ENCODE measurements around the gene FABP1. TPM values are rescaled to one million over a fixed set of nuclear protein-coding genes. Genes with fewer than 3 reads are reported as not detected.

The FABP1 gene
- total RNA-seq, 4 donors from 2014 or later, result 3.0 TPM; not detected in 3

- Histone ChIP-seq H3K27ac (replicated peaks in 1 of 4) (no peak overlapping the region), H3K4me1 (peaks cover 0 to 24% (median 9%) of the 10 kb centered on the region in 4 donors), H3K27me3 (no peaks in the 10 kb centered on the region), H3K9me3 (no peaks in the 10 kb centered on the region), H3K36me3 (peaks cover 0 to 14% (median 0%) of the 10 kb centered on the region in 4 donors), H3K4me3 (no peak overlapping the region)
- TF ChIP-seq EP300 (IDR thresholded peaks at IDR 0.05) (no peak), POLR2AphosphoS5 (IDR thresholded peaks at IDR 0.05) (no peak), POLR2A (IDR thresholded peaks at IDR 0.05; ENCODE audit: low read depth) (no peak)
- TF ChIP-seq, protein P1, sequence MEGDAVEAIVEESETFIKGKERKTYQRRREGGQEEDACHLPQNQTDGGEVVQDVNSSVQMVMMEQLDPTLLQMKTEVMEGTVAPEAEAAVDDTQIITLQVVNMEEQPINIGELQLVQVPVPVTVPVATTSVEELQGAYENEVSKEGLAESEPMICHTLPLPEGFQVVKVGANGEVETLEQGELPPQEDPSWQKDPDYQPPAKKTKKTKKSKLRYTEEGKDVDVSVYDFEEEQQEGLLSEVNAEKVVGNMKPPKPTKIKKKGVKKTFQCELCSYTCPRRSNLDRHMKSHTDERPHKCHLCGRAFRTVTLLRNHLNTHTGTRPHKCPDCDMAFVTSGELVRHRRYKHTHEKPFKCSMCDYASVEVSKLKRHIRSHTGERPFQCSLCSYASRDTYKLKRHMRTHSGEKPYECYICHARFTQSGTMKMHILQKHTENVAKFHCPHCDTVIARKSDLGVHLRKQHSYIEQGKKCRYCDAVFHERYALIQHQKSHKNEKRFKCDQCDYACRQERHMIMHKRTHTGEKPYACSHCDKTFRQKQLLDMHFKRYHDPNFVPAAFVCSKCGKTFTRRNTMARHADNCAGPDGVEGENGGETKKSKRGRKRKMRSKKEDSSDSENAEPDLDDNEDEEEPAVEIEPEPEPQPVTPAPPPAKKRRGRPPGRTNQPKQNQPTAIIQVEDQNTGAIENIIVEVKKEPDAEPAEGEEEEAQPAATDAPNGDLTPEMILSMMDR (IDR thresholded peaks at IDR 0.05), result no peak
- whole genome bisulfite sequencing, result 79% methylated on average over 2 of the region's 2 CpGs
- intact Hi-C loops (cut with DNase I), result no loop called here
- DNase-seq (ENCODE audit: extremely low spot score), result no peak
Observed at GRCh38 chr2:88080545-88080944, 47.3 kb downstream of the FABP1 start.

GRCh38 chr2:88078643-88079172, 49.2 kb downstream of the FABP1 start:
- DNase-seq (ENCODE audit: extremely low spot score), result no peak
- H3K9me3 ChIP-seq, result no peaks in the 10 kb centered on the region
- no peaks in the 10 kb centered on the region for H3K27me3 ChIP-seq
- no peak overlapping the region for H3K4me3 ChIP-seq
- H3K36me3 ChIP-seq, result no peaks in the 10 kb centered on the region
- 39% methylated on average over 3 of the region's 3 CpGs for WGBS
- no peak overlapping the region for H3K27ac ChIP-seq (replicated peaks in 1 of 4)
- intact Hi-C loops (cut with DNase I), result no loop called here
- peaks cover 0 to 24% (median 9%) of the 10 kb centered on the region in 4 donors for H3K4me1 ChIP-seq
- TF ChIP-seq POLR2A (IDR thresholded peaks at IDR 0.05; ENCODE audit: low read depth) (no peak), EP300 (IDR thresholded peaks at IDR 0.05) (no peak)
- TF ChIP-seq, protein P1 (IDR thresholded peaks at IDR 0.05), result no peak

DNA sequence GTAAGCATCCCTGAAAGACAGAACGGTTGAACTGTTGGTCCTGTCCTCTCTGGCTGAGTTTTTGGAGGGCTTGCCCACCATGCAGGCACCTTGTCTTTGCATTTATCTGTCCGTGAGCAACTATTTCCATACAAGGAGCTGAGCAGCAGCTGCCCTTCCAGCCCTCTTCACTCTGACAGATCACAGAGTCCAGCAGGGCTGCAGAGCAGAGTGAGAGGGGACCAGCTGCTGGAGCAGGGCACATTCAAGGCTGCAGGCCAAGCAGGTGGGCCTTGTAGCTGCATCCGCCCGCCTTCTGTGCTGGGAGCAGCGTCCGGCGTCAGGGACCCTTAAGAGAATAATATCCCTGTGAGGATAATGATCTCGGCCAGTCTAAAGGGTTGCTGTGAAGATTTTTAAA, 50.8 kb downstream of the FABP1 start:
- Histone ChIP-seq H3K36me3 (no peaks in the 10 kb centered on the region), H3K4me1 (peaks cover 0 to 17% (median 8%) of the 10 kb centered on the region in 4 donors), H3K27ac (replicated peaks in 1 of 4) (peak overlapping the region in 1 of 4 donors; percentile 50), H3K27me3 (no peaks in the 10 kb centered on the region), H3K9me3 (no peaks in the 10 kb centered on the region), H3K4me3 (no peak overlapping the region)
- 43% methylated on average over 8 of the region's 8 CpGs for WGBS
- TF ChIP-seq, protein P1 (IDR thresholded peaks at IDR 0.05), result no peak
- TF ChIP-seq POLR2AphosphoS5 (IDR thresholded peaks at IDR 0.05), result no peak
- no peak for TF ChIP-seq POLR2A (IDR thresholded peaks at IDR 0.05; ENCODE audit: low read depth)
- no peak for TF ChIP-seq EP300 (IDR thresholded peaks at IDR 0.05)
- intact Hi-C loops (cut with DNase I), result no loop called here
- no peak for DNase-seq (ENCODE audit: extremely low spot score)

DNA sequence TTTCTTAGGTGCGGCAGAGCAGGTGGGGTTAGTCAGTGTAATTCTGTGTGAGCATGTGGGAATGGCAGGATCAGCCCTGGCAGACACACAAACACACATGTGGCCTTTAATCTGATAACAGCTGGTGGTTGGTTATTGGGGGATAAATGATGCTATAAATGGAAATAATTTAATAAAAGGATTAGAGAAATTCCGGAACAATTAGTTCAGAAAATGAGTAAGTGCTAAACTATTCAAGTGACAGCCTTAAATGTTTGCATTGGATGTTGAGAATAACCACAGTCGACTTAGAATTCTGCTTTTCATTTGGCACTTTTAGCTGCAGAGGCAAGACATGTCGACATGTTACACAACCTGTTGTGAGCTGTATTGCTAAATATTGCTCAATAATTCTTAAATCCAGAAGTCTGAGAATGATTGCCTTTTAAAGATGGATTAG, 53.0 kb downstream of the FABP1 start:
- Histone ChIP-seq H3K36me3 (no peaks in the 10 kb centered on the region), H3K27ac (replicated peaks in 1 of 4) (peak overlapping the region in 1 of 4 donors; percentile 56), H3K4me1 (peaks cover 0 to 17% (median 4%) of the 10 kb centered on the region in 4 donors), H3K27me3 (no peaks in the 10 kb centered on the region), H3K4me3 (no peak overlapping the region), H3K9me3 (no peaks in the 10 kb centered on the region)
- TF ChIP-seq POLR2AphosphoS5 (IDR thresholded peaks at IDR 0.05) (peak in 1 of 2 donors; percentile 53), EP300 (IDR thresholded peaks at IDR 0.05) (no peak)
- no peak for DNase-seq (ENCODE audit: extremely low spot score)
- intact Hi-C loops (cut with DNase I), result no loop called here
- 38% methylated on average over 4 of the region's 4 CpGs for WGBS

GRCh38 chr2:88074150-88074549, 53.7 kb downstream of the FABP1 start:
- no peaks in the 10 kb centered on the region for H3K9me3 ChIP-seq
- H3K36me3 ChIP-seq, result no peaks in the 10 kb centered on the region
- DNase-seq (ENCODE audit: extremely low spot score), result no peak
- intact Hi-C loops (cut with DNase I), result no loop called here
- peaks cover 0 to 2% (median 0%) of the 10 kb centered on the region in 4 donors for H3K27me3 ChIP-seq
- H3K4me3 ChIP-seq, result no peak overlapping the region
- H3K27ac ChIP-seq (replicated peaks in 1 of 4), result peak overlapping the region in 1 of 4 donors; percentile 56
- H3K4me1 ChIP-seq, result peaks cover 0 to 17% (median 4%) of the 10 kb centered on the region in 4 donors
- no peak for TF ChIP-seq POLR2AphosphoS5 (IDR thresholded peaks at IDR 0.05)
- TF ChIP-seq EP300 (IDR thresholded peaks at IDR 0.05), result no peak
- no peak for TF ChIP-seq POLR2A (IDR thresholded peaks at IDR 0.05; ENCODE audit: low read depth)
- TF ChIP-seq, protein P1 (IDR thresholded peaks at IDR 0.05), result no peak

Small RNA genes lying within 50 kb of the gene (small RNA-seq; reads per million reads assigned to genes)
- 0 reads per million in 3 donors for gene MIR4780

Other genes with a start within 250 kb of the FABP1 start
- not detected for gene RNU2-63P, start 111.5 kb downstream of the FABP1 start, total RNA-seq
- 10 to 100 TPM; 21.9 to 36.4 (median 27.9) TPM for gene KRCC1, start 72.3 kb downstream of the FABP1 start, total RNA-seq
- 10 to 100 TPM in 3 of 4 donors, 1 to 10 TPM in 1; 4.2 to 26.1 (median 14.9) TPM for gene SMYD1, start 60.2 kb downstream of the FABP1 start, total RNA-seq
- 10 to 100 TPM in 3 of 4 donors, 1 to 10 TPM in 1; 2.1 to 40.0 (median 29.4) TPM for gene THNSL2, start 42.3 kb upstream of the FABP1 start, total RNA-seq